Measurements from ENCODE around the gene PTPRG.

Gene PTPRG

DNA sequence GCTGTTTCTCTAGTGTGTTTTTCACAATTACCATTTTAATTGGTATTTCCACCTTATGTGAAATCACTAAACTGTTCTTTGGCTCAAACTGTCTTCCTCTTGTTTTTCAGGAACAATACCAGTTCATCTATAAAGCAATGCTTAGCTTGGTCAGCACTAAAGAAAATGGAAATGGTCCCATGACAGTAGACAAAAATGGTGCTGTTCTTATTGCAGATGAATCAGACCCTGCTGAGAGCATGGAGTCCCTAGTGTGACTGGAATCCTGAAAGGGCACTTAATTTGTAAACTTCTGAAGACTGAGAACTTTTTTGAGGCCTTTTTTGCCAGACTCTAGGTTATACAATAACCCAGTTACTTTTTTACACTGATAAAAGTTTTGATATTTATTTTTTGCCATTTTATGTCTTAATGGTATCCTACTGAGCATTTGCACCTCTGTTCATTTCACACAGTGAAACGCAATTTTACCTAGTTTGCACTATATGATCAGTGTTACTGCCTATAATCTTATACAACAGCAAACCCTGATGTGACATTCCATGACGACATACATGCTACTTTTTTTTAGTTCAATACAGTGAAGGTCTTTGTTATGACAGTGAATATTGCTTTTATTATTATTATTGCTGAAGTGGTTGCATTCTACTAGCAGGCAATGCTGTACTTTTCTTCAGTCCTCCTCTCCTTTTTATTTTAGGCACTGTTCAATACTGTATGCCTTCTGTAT is 731.8 kb downstream of the PTPRG start:
- no peak for DNase-seq
- in situ Hi-C loops (cut with MboI; ENCODE audit: low pct_unique_long_range_greater_than_20kb, low sequenced_read_pairs), result no loop called here

GRCh38 chr3:62295571-62295970 is 734.2 kb downstream of the PTPRG start:
- no peak for DNase-seq
- in situ Hi-C loops (cut with MboI; ENCODE audit: low pct_unique_long_range_greater_than_20kb, low sequenced_read_pairs), result no loop called here

- in situ Hi-C loops (cut with MboI; ENCODE audit: low pct_unique_long_range_greater_than_20kb, low sequenced_read_pairs), result no loop called here
- no peak for DNase-seq
Measured at GRCh38 chr3:62300617-62301016, 739.2 kb downstream of the PTPRG start.

DNA sequence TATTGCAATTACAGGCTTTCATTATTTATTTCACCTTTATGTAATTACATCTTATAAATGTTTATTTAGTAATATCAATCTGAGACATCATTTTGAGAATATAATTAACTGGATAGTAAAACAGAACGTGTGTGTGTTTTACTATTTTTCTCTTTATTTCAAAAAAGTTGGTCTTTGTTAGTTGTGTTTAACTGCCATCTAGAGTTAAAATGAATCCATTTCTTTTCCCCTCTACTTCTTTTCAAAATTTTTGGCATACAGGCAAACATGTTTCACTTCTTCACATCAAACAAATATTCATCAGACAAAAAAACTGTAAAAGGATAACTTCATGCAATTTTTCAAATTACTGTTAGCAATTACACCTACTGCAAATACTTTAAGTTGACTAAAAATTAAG is 750.8 kb downstream of the PTPRG start:
- no peak for DNase-seq
- in situ Hi-C loops (cut with MboI; ENCODE audit: low pct_unique_long_range_greater_than_20kb, low sequenced_read_pairs), result no loop called here

DNA sequence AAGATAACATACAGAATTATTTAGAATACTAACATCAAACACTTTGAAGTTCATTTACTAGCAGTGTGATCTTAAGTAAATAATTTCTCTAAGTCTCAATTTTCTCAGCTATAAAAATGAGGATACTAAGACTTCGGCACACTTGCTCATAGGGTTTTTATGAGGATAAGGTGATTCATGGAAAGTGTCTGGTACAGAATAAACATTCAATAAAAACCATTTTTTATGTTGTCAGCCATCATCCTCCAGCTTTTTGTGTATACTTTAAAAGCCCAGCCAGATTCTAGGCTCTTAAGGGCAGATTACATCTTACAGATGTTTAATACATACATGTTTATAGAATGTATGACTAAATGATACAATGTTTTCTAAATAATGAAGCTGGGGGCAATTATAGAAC is 755.2 kb downstream of the PTPRG start:
- in situ Hi-C loops (cut with MboI; ENCODE audit: low pct_unique_long_range_greater_than_20kb, low sequenced_read_pairs), result no loop called here
- DNase-seq, result no peak

DNA sequence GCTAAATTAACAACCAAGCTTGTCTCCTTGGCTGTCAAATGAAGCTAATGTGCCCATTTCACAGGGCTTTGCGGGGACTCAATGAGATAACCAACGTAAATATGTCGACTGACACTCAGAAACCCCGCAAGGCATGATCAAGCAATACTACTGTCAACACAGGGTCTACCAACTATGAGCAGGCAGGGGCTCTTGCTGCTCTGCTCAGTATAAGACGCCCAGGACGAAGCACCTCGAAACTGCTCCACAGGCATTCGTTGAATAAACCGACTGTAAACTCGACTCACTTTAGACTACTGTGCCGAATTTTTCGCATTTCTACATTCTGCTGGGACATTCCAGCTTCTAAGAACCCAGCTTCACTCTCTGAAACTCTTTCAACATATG is 757.0 kb downstream of the PTPRG start:
- no peak for DNase-seq
- in situ Hi-C loops (cut with MboI; ENCODE audit: low pct_unique_long_range_greater_than_20kb, low sequenced_read_pairs), result no loop called here

DNA sequence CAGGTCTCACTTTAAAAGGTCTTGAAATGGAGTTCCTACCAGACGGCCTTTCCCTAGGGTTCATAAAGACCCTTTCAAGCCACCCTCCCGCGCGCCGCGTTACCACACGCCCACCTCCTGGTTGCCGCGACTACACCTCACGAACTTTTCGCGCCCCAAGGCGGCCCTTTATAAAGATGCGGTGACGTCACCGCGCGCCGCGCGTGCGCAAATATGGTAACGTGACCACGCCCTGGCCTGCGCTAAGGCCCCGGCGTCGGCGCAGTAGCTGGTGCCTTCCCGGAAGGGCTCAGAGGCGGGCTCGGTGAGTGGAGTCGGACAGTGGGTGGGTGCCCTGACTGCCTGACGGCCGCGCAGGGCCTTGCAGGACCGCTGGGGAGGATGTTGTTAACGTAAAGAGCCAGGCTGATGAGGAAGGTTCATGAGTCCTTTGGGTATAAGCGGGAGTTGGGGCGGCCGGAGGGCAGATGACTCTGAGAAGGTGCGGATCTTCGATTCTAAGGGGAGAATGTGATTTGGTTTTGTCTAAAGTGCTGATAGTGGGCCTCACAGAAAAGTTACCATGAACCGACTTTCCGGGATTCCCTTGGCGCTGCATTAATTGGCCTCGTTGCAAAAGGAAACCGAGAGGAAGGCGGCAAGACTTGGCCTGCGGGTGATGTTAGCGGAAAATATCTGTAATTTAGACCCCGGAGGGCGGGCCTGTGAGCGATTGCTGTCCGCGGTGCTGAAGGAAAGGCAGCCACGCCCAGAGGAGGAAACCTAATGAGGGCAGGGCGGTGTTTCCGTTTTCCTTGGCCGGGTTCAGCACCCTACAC is 757.6 kb downstream of the PTPRG start:
- DNase-seq, result peak; percentile 37

GRCh38 chr3:62319570-62320243 is 758.3 kb downstream of the PTPRG start:
- DNase-seq, result no peak
- in situ Hi-C loops (cut with MboI; ENCODE audit: low pct_unique_long_range_greater_than_20kb, low sequenced_read_pairs), result no loop called here

More for the DNA sequence above, 757.6 kb downstream of the PTPRG start:
- in situ Hi-C loops (cut with MboI; ENCODE audit: low pct_unique_long_range_greater_than_20kb, low sequenced_read_pairs), result no loop called here

GRCh38 chr3:62323241-62323640 is 761.9 kb downstream of the PTPRG start:
- DNase-seq, result no peak
- in situ Hi-C loops (cut with MboI; ENCODE audit: low pct_unique_long_range_greater_than_20kb, low sequenced_read_pairs), result no loop called here

DNA sequence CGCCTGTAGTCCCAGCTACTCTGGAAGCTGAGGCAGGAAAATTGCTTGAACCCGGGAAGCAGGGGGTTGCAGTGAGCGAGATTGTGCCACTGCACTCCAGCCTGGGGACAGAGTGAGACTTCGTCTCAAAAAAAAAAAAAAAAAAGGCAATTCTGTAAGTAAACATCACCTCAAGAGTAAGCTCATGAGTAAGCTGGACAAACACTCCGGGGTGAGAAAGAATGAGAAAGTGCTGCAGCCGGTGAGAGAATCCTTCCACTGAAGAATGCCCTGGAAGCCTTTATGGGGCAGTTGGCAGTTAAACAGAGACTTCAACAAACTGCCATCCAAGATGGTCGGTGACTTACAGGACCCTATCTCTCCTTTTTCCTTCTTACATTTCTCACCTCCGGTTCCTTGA is 764.5 kb downstream of the PTPRG start:
- in situ Hi-C loops (cut with MboI; ENCODE audit: low pct_unique_long_range_greater_than_20kb, low sequenced_read_pairs), result loop anchor here (25.0 kb wide), 1 partner anchor 236 kb away; no protein-coding TSS in a partner anchor
- no peak for DNase-seq

DNA sequence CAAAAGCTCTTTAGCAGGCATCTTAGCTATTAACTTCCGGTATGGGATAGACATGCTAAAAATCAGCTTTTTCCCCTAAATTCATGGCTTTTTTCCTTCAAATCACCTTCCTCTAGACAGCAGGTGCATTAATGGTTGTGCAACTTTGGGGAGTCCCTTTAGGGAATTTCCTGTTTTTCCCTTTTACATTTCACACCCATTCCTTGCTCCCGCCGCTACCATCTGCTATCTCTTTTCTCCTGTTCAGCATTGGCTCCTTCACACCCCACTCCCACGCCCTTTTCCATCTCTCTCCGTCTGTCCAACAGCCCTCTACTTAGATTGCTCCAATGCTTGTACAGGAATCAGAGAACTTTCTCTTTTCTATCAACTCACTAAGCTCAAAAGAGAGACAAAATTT is 768.6 kb downstream of the PTPRG start:
- no peak for DNase-seq
- in situ Hi-C loops (cut with MboI; ENCODE audit: low pct_unique_long_range_greater_than_20kb, low sequenced_read_pairs), result loop anchor here (25.0 kb wide), 1 partner anchor 232 kb away; no protein-coding TSS in a partner anchor

DNA sequence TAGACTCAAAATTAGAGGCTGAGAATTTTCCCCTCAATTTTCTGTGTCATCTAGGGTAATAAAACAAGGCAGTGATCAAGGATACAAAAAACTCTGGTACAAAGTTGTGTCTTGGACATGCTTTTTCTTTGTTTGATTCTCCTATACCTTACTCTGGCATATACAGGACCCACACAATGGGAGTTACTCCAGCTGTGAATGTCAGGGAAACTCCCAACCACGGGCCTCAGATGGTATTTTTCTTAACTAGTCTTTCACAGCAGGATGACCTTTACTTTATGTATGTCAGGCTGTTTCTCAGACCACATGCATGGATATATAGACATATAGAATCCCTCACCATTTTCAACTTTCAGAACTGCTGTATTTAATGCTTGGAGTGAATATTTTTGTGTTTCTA is 770.6 kb downstream of the PTPRG start:
- in situ Hi-C loops (cut with MboI; ENCODE audit: low pct_unique_long_range_greater_than_20kb, low sequenced_read_pairs), result loop anchor here (25.0 kb wide), 1 partner anchor 230 kb away; no protein-coding TSS in a partner anchor

GRCh38 chr3:62332835-62333244 is 771.5 kb downstream of the PTPRG start:
- peak; percentile 6 for DNase-seq
- in situ Hi-C loops (cut with MboI; ENCODE audit: low pct_unique_long_range_greater_than_20kb, low sequenced_read_pairs), result loop anchor here (25.0 kb wide), 1 partner anchor 229 kb away; no protein-coding TSS in a partner anchor

More for the DNA sequence above, 770.6 kb downstream of the PTPRG start:
- DNase-seq, result no peak

GRCh38 chr3:62335196-62335595 is 773.8 kb downstream of the PTPRG start:
- in situ Hi-C loops (cut with MboI; ENCODE audit: low pct_unique_long_range_greater_than_20kb, low sequenced_read_pairs), result loop anchor here (25.0 kb wide), 1 partner anchor 227 kb away; no protein-coding TSS in a partner anchor

DNA sequence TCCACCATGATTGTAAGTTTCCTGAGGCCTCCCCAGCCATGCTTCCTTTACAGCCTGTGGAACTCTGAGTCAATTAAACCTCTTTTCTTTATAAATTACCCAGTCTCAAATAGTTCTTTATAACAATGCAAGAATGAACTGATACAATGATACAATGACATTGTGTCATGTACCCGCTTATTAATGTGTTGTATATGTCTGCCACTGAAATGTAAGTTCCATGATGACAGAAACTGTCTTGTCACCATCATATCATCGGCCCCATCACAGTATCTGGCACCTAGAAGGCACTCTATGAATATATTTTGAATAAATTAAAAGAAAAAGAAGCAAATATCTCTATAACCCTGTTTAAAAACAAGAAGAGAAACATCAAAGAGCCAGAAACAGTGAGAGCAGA is 782.4 kb downstream of the PTPRG start:
- in situ Hi-C loops (cut with MboI; ENCODE audit: low pct_unique_long_range_greater_than_20kb, low sequenced_read_pairs), result loop anchor here (25.0 kb wide), 1 partner anchor 219 kb away; no protein-coding TSS in a partner anchor
- DNase-seq, result no peak

More at GRCh38 chr3:62335196-62335595, 773.8 kb downstream of the PTPRG start:
- DNase-seq, result no peak
